Upper lobe of left lung (tissue), 4 donors: ENCODE measurements around the gene ATAD2B.

ENCODE experiments used
- POLR2A ChIP-seq, 4 donors: fragments of 450-650 bp; IDR thresholded peaks; one replicate each; pipeline ENCODE4 v1.5.1; 2016 to 2017; ENCODE audit warnings: antibody characterized with exemption in 4 of 4, mild to moderate bottlenecking in 2 of 4
- POLR2AphosphoS5 ChIP-seq, 2 donors: sonication (generic); formaldehyde crosslinking; IDR thresholded peaks; one replicate each; pipeline ENCODE4 v1.5.1; 2017; ENCODE audit warnings: antibody characterized with exemption in 2 of 2
- TF ChIP-seq, protein P1 (sequence below), 6 experiments: fragments of 450-650 bp in 4 of 6; fragments of 200-600 bp in 2 of 6; sonication (generic) in 2 of 6; IDR thresholded peaks; one replicate each; pipeline ENCODE4 v1.5.1; 2016 to 2019; ENCODE audit warnings: antibody characterized with exemption in 6 of 6

DNA sequence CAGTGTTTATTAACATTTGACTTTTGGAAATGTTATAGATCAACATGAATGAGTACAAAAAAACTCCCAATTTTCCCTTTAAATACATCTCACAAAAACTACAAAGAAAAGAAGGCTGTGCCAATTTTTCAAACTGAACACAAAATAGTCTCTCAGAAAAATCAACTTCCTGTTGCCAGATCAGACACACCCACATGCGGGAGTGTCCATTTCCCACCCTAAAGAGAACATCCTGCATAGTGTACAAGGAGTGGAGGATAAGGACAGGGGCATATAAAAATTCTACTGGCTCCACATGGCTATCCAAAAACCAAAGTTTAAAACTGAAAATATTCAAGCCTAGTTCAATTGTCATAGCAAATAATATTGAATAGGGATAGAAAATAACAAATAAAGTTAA is 165.3 kb downstream of the ATAD2B start:
- TF ChIP-seq POLR2AphosphoS5 (IDR thresholded peaks at IDR 0.05) (no peak), POLR2A (IDR thresholded peaks at IDR 0.05) (no peak)
- TF ChIP-seq, protein P1, sequence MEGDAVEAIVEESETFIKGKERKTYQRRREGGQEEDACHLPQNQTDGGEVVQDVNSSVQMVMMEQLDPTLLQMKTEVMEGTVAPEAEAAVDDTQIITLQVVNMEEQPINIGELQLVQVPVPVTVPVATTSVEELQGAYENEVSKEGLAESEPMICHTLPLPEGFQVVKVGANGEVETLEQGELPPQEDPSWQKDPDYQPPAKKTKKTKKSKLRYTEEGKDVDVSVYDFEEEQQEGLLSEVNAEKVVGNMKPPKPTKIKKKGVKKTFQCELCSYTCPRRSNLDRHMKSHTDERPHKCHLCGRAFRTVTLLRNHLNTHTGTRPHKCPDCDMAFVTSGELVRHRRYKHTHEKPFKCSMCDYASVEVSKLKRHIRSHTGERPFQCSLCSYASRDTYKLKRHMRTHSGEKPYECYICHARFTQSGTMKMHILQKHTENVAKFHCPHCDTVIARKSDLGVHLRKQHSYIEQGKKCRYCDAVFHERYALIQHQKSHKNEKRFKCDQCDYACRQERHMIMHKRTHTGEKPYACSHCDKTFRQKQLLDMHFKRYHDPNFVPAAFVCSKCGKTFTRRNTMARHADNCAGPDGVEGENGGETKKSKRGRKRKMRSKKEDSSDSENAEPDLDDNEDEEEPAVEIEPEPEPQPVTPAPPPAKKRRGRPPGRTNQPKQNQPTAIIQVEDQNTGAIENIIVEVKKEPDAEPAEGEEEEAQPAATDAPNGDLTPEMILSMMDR (IDR thresholded peaks at IDR 0.05) = no peak
